Thoracic aorta (tissue), 2 donors: Measurements from ENCODE around the gene MLLT1. TPM values are rescaled to one million over a fixed set of nuclear protein-coding genes. Genes with fewer than 3 reads are reported as not detected.

ENCODE experiments used
- ATAC-seq: fragments of 150-250 bp; one replicate; pipeline ENCODE4 v1.8.0; 2017; ENCODE audit warnings: low read depth; ENCODE audit not compliant: insufficient number of reproducible peaks, low FRiP score
- DNase-seq: peaks from one replicate; pipeline ENCODE4 v3.0.0-alpha.2; 2020; ENCODE audit warnings: low spot score
- H3K27ac ChIP-seq, 2 donors: fragments of 200-600 bp; sonication (generic); 1 replicate in 1 of 2; 2 replicates in 1 of 2; pipeline ENCODE4 v1.5.1; 2016; ENCODE audit warnings: mild to moderate bottlenecking in 2 of 2, moderate library complexity in 2 of 2
- H3K27me3 ChIP-seq: fragments of 200-600 bp; sonication (generic); replicated peaks from 2 replicates; pipeline ENCODE4 v1.6.0; 2016; ENCODE audit warnings: mild to moderate bottlenecking; ENCODE audit not compliant: insufficient read depth
- H3K36me3 ChIP-seq: fragments of 200-600 bp; sonication (generic); one replicate; pipeline ENCODE4 v1.5.1; 2016
- H3K4me1 ChIP-seq, 2 donors: fragments of 200-600 bp; sonication (generic); 1 replicate in 1 of 2; 2 replicates in 1 of 2; pipeline versions ENCODE4 v1.5.1 to v1.6.0; 2016; ENCODE audit warnings: low read depth in 2 of 2, mild to moderate bottlenecking in 1 of 2; ENCODE audit not compliant: control insufficient read depth in 1 of 2
- H3K4me3 ChIP-seq: fragments of 200-600 bp; sonication (generic); 2 replicates; pipeline ENCODE4 v1.5.1; 2016; ENCODE audit warnings: mild to moderate bottlenecking
- H3K9me3 ChIP-seq: fragments of 200-600 bp; sonication (generic); 2 replicates; pipeline ENCODE4 v1.5.1; 2016
- CTCF ChIP-seq: fragments of 200-600 bp; sonication (generic); IDR thresholded peaks from one replicate; pipeline ENCODE4 v1.5.1; 2019; ENCODE audit warnings: antibody characterized with exemption
- total RNA-seq, 2 donors: library from RNA; depleted of rRNA; stranded (reverse); fragments of >200 nt; gene quantifications; one replicate each; pipeline versions ENCODE4 v1.1.0 to v1.2.3, GENCODE V29; 2016

MLLT1 gene
- total RNA-seq, 2 donors from 2014 or later = 23.0 to 31.4 TPM

- H3K27ac ChIP-seq = peak overlapping the region in 1 of 2 donors; percentile 15
- no peak for DNase-seq
- ATAC-seq = no peak
These were observed 20.9 kb downstream of the MLLT1 start for GRCh38 chr19:6258812-6259311.

DNA sequence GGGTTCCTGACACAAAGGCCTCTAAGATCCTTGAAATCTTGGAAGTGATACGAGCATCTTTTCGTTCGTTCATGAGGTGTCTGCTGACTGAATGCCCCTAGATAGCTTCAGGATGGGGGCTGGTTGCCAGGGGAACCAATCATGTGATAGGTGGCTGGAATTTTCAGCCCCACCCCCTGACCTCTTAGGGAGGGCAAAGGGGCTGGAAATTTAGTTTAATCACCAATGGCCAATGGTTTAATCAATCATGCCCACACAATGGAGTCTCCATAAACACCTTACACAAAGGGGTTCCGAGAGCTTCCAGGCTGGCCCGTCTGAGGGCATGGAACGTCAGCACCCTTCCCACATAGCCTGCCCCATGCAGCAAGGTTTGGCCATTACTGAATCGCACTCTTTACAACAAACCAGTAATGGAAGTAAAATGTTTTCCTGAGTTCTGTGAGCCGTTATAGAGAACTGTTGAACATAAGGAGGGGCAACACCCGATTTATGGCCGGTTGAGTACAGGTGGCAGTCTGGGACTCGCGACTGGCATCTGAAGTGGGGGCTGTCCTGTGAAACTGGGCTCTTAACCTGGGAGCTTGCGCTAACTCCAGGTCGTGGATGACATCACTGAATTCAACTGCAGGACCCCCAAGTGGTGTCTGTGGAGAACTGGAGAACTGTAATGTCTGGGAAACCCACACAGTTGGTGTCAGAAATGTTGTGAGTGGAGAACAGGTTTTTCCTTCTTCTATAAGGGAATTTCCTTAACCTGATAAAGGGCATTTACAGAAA is 25.6 kb downstream of the MLLT1 start:
- TF ChIP-seq CTCF = no peak
- H3K4me1 ChIP-seq = peaks cover under 1 to 5% of the 10 kb centered on the region in 2 donors
- no peak overlapping the region for H3K4me3 ChIP-seq
- no peaks in the 10 kb centered on the region for H3K9me3 ChIP-seq
- no peaks in the 10 kb centered on the region for H3K27me3 ChIP-seq
- no peak overlapping the region for H3K27ac ChIP-seq
- ATAC-seq = no peak
- DNase-seq = no peak
- H3K36me3 ChIP-seq = no peaks in the 10 kb centered on the region

More at GRCh38 chr19:6258812-6259311, 20.9 kb downstream of the MLLT1 start:
- Histone ChIP-seq H3K4me1 (peaks cover 5 to 19% of the 10 kb centered on the region in 2 donors), H3K36me3 (peaks cover 7% of the 10 kb centered on the region), H3K4me3 (no peak overlapping the region), H3K27me3 (no peaks in the 10 kb centered on the region), H3K9me3 (no peaks in the 10 kb centered on the region)
- no peak for TF ChIP-seq CTCF

GRCh38 chr19:6252066-6252465 is 27.7 kb downstream of the MLLT1 start:
- Histone ChIP-seq H3K4me3 (no peak overlapping the region), H3K4me1 (peaks cover 0 to 4% of the 10 kb centered on the region in 2 donors), H3K9me3 (no peaks in the 10 kb centered on the region), H3K27me3 (no peaks in the 10 kb centered on the region), H3K36me3 (no peaks in the 10 kb centered on the region), H3K27ac (no peak overlapping the region)
- DNase-seq = no peak
- ATAC-seq = no peak
- TF ChIP-seq CTCF = no peak

DNA sequence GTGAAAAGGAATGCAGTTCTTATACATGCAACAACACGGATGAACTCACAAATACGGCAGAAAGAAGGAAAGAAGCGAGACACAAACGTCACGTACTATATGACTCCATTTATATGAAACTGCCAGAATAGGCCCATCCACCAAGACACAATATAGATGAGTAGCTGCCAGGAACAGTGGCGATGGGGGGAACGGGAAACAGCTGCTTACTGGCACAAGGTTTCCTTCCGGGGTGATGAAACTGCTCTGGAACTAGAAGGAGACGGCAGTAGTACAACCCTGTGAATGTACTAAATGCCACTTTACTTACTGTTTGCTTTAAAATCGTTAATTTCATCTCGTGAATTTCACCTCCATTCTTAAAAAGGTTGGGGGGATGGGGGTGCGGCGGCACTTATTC is 28.9 kb downstream of the MLLT1 start:
- Histone ChIP-seq H3K27ac (no peak overlapping the region), H3K4me3 (no peak overlapping the region), H3K9me3 (no peaks in the 10 kb centered on the region), H3K36me3 (no peaks in the 10 kb centered on the region), H3K27me3 (no peaks in the 10 kb centered on the region), H3K4me1 (peaks cover 0 to 4% of the 10 kb centered on the region in 2 donors)
- ATAC-seq (no peak), DNase-seq (no peak)
- no peak for TF ChIP-seq CTCF

GRCh38 chr19:6250024-6250615 is 29.7 kb downstream of the MLLT1 start:
- Histone ChIP-seq H3K27me3 (no peaks in the 10 kb centered on the region), H3K36me3 (no peaks in the 10 kb centered on the region), H3K4me1 (peaks cover 0 to 4% of the 10 kb centered on the region in 2 donors), H3K9me3 (no peaks in the 10 kb centered on the region), H3K27ac (no peak overlapping the region), H3K4me3 (no peak overlapping the region)
- ATAC-seq (no peak), DNase-seq (no peak)
- TF ChIP-seq CTCF = no peak
